ENCODE data around the gene MINK1.

Gene MINK1

GRCh38 chr17:4833178-4833940 lies at the start of gene MINK1:
TSS of gene MINK1 (plus strand) at chr17:4833340. CDS start at chr17:4833584, 244 bp downstream.
- peak; percentile 95 for DNase-seq (ENCODE audit: insufficient read length, low spot score)
- FAIRE-seq = peak; percentile 78

GRCh38 chr17:4785311-4786105 lies 47.6 kb upstream of the MINK1 start:
- no peak for DNase-seq (ENCODE audit: insufficient read length, low spot score)
- FAIRE-seq = no peak

GRCh38 chr17:4786106-4786511 lies 47.0 kb upstream of the MINK1 start, which contains the start of gene VMO1:
TSS of gene VMO1 (minus strand) at chr17:4786364. CDS start at chr17:4786352, 12 bp downstream.
- FAIRE-seq (no peak), DNase-seq (ENCODE audit: insufficient read length, low spot score) (no peak)

GRCh38 chr17:4786516-4786915 lies 46.6 kb upstream of the MINK1 start:
- FAIRE-seq (no peak), DNase-seq (ENCODE audit: insufficient read length, low spot score) (no peak)

GRCh38 chr17:4788159-4788806 lies 44.9 kb upstream of the MINK1 start:
- FAIRE-seq = no peak
- no peak for DNase-seq (ENCODE audit: insufficient read length, low spot score)

GRCh38 chr17:4788807-4789700 lies 44.1 kb upstream of the MINK1 start, which contains the start of gene GLTPD2:
TSS of gene GLTPD2 (plus strand) at chr17:4788964. CDS start at chr17:4789012, 48 bp downstream.
- DNase-seq (ENCODE audit: insufficient read length, low spot score) = no peak
- FAIRE-seq = no peak

- FAIRE-seq = no peak
These were observed 43.5 kb upstream of the MINK1 start for GRCh38 chr17:4789701-4789950.

GRCh38 chr17:4789951-4790704 lies 43.0 kb upstream of the MINK1 start:
- FAIRE-seq (peak; percentile 83), DNase-seq (ENCODE audit: insufficient read length, low spot score) (peak; percentile 86)

More at GRCh38 chr17:4789701-4789950, 43.5 kb upstream of the MINK1 start:
- DNase-seq (ENCODE audit: insufficient read length, low spot score) = no peak

- FAIRE-seq = no peak
These were observed 42.4 kb upstream of the MINK1 start for GRCh38 chr17:4790705-4791088.

GRCh38 chr17:4795168-4795567 lies 38.0 kb upstream of the MINK1 start:
- no peak for FAIRE-seq
- DNase-seq (ENCODE audit: insufficient read length, low spot score) = no peak

More at GRCh38 chr17:4790705-4791088, 42.4 kb upstream of the MINK1 start:
- DNase-seq (ENCODE audit: insufficient read length, low spot score) = no peak

GRCh38 chr17:4796552-4796920 lies 36.6 kb upstream of the MINK1 start:
- FAIRE-seq (peak; percentile 63), DNase-seq (ENCODE audit: insufficient read length, low spot score) (no peak)

GRCh38 chr17:4800462-4801196 lies 32.5 kb upstream of the MINK1 start:
- no peak for DNase-seq (ENCODE audit: insufficient read length, low spot score)
- no peak for FAIRE-seq

GRCh38 chr17:4802228-4802627 lies 30.9 kb upstream of the MINK1 start, which contains the start of gene C17orf114:
TSS of gene C17orf114 (minus strand) at chr17:4802328.
- FAIRE-seq = no peak
- no peak for DNase-seq (ENCODE audit: insufficient read length, low spot score)

GRCh38 chr17:4806456-4806776 lies 26.7 kb upstream of the MINK1 start:
- FAIRE-seq = peak; percentile 78
- no peak for DNase-seq (ENCODE audit: insufficient read length, low spot score)

- FAIRE-seq (peak; percentile 69), DNase-seq (ENCODE audit: insufficient read length, low spot score) (peak; percentile 100)
These were observed 26.1 kb upstream of the MINK1 start, which contains the start of gene PLD2 for GRCh38 chr17:4806777-4807604. TSS of gene PLD2 (plus strand) at chr17:4807152. CDS start at chr17:4807773, 621 bp downstream.

- DNase-seq (ENCODE audit: insufficient read length, low spot score) (no peak), FAIRE-seq (no peak)
These were observed 25.3 kb upstream of the MINK1 start for GRCh38 chr17:4807605-4808377.

GRCh38 chr17:4808378-4808767 lies 24.8 kb upstream of the MINK1 start:
- FAIRE-seq = no peak
- DNase-seq (ENCODE audit: insufficient read length, low spot score) = no peak
